ENCODE data around the gene AURKAIP1.

Gene AURKAIP1

GRCh38 chr1:1365875-1366698, 8.9 kb downstream of the AURKAIP1 start:
- DNase-seq (ENCODE audit: extremely low read depth, insufficient read length): no peak
- no peaks in the 10 kb centered on the region for H3K36me3 ChIP-seq (ENCODE audit: control insufficient read depth, insufficient read depth, low read length)
- no peaks in the 10 kb centered on the region for H3K27me3 ChIP-seq (replicated peaks; ENCODE audit: control insufficient read depth, insufficient read depth, low read length)
- no peak overlapping the region for H3K4me3 ChIP-seq (replicated peaks; ENCODE audit: low read depth, low read length)
- TF ChIP-seq, protein P1, sequence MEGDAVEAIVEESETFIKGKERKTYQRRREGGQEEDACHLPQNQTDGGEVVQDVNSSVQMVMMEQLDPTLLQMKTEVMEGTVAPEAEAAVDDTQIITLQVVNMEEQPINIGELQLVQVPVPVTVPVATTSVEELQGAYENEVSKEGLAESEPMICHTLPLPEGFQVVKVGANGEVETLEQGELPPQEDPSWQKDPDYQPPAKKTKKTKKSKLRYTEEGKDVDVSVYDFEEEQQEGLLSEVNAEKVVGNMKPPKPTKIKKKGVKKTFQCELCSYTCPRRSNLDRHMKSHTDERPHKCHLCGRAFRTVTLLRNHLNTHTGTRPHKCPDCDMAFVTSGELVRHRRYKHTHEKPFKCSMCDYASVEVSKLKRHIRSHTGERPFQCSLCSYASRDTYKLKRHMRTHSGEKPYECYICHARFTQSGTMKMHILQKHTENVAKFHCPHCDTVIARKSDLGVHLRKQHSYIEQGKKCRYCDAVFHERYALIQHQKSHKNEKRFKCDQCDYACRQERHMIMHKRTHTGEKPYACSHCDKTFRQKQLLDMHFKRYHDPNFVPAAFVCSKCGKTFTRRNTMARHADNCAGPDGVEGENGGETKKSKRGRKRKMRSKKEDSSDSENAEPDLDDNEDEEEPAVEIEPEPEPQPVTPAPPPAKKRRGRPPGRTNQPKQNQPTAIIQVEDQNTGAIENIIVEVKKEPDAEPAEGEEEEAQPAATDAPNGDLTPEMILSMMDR (IDR thresholded peaks at IDR 0.05; ENCODE audit: insufficient read depth, low read length, poor library complexity, severe bottlenecking): no peak

GRCh38 chr1:1364266-1364665, 10.7 kb downstream of the AURKAIP1 start:
- Histone ChIP-seq H3K27me3 (replicated peaks; ENCODE audit: control insufficient read depth, insufficient read depth, low read length) (no peaks in the 10 kb centered on the region), H3K4me3 (replicated peaks; ENCODE audit: low read depth, low read length) (no peak overlapping the region), H3K36me3 (ENCODE audit: control insufficient read depth, insufficient read depth, low read length) (no peaks in the 10 kb centered on the region)
- TF ChIP-seq, protein P1 (IDR thresholded peaks at IDR 0.05; ENCODE audit: insufficient read depth, low read length, poor library complexity, severe bottlenecking): no peak
- DNase-seq (ENCODE audit: extremely low read depth, insufficient read length): no peak

- H3K27me3 ChIP-seq (replicated peaks; ENCODE audit: control insufficient read depth, insufficient read depth, low read length): no peaks in the 10 kb centered on the region
- DNase-seq (ENCODE audit: extremely low read depth, insufficient read length): no peak
- TF ChIP-seq, protein P1 (IDR thresholded peaks at IDR 0.05; ENCODE audit: insufficient read depth, low read length, poor library complexity, severe bottlenecking): no peak
- no peak overlapping the region for H3K4me3 ChIP-seq (replicated peaks; ENCODE audit: low read depth, low read length)
- H3K36me3 ChIP-seq (ENCODE audit: control insufficient read depth, insufficient read depth, low read length): no peaks in the 10 kb centered on the region
Measured at GRCh38 chr1:1361982-1362423, 13.0 kb downstream of the AURKAIP1 start.

GRCh38 chr1:1361233-1361981, 13.6 kb downstream of the AURKAIP1 start:
- DNase-seq (ENCODE audit: extremely low read depth, insufficient read length): no peak
- TF ChIP-seq, protein P1 (IDR thresholded peaks at IDR 0.05; ENCODE audit: insufficient read depth, low read length, poor library complexity, severe bottlenecking): no peak
- Histone ChIP-seq H3K36me3 (ENCODE audit: control insufficient read depth, insufficient read depth, low read length) (no peaks in the 10 kb centered on the region), H3K4me3 (replicated peaks; ENCODE audit: low read depth, low read length) (no peak overlapping the region), H3K27me3 (replicated peaks; ENCODE audit: control insufficient read depth, insufficient read depth, low read length) (no peaks in the 10 kb centered on the region)

DNA sequence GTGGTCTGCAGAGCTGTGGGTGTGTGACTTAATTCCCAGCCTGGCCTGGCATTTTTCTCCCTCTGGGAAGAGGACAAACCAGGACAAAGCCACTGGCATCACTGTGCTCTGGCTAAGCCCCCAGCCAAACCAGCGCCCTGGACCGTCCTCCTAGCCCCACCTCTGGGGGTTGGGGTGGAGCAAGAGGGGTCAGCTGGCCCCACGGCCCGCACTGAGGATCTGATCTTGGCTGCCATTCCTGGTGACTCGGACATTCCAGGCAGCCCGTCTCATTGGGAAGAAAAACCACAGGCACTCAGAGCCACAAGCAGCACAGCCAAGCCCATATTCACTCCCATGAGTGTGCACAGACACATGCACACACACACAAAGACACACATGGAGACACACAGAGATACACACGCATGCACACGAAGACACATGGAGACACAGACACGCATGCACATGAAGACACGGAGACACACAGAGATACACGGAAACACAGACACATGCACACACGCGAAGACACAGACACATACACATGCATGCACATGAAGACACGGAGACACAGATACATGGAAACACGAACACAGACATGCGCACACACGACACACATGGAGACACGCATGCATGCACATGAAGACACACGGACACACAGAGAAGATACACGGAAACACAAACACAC, 14.4 kb downstream of the AURKAIP1 start:
- no peak for DNase-seq (ENCODE audit: extremely low read depth, insufficient read length)
- Histone ChIP-seq H3K27me3 (replicated peaks; ENCODE audit: control insufficient read depth, insufficient read depth, low read length) (no peaks in the 10 kb centered on the region), H3K4me3 (replicated peaks; ENCODE audit: low read depth, low read length) (no peak overlapping the region), H3K36me3 (ENCODE audit: control insufficient read depth, insufficient read depth, low read length) (no peaks in the 10 kb centered on the region)
- TF ChIP-seq, protein P1 (IDR thresholded peaks at IDR 0.05; ENCODE audit: insufficient read depth, low read length, poor library complexity, severe bottlenecking): no peak

Data from GM06990 (cell line).